ENCODE data around the gene ATG12.

ATG12 gene

GRCh38 chr5:115778417-115778816 lies 62.9 kb downstream of the ATG12 start:
- no peak for DNase-seq (ENCODE audit: extremely low read depth, low read depth)
- no peak overlapping the region for H3K4me3 ChIP-seq (replicated peaks; ENCODE audit: low read depth, low read length)
- TF ChIP-seq CTCF (IDR thresholded peaks at IDR 0.05; ENCODE audit: low read depth, low read length, missing control alignments), result no peak

Data from HFF-Myc (cell line).